Activated CD4-positive, alpha-beta memory T cell treated with anti-CD3 and anti-CD28 coated beads for 36 hours (primary cell): ENCODE results near the gene UBE2D4. TPM values are rescaled to one million over a fixed set of nuclear protein-coding genes. Genes with fewer than 3 reads are reported as not detected.

Experiments used
- total RNA-seq, 2 experiments: library from RNA; stranded (reverse); gene quantifications; one replicate each; pipeline ENCODE4 v1.2.3, GENCODE V29; 2021

The UBE2D4 gene
- total RNA-seq, 2 experiments from 2014 or later = 11.3 to 11.8 TPM

Other genes with a start within 250 kb of the UBE2D4 start
- 10 to 100 TPM; 78.9 to 79.6 TPM for gene COA1, start 196.9 kb upstream of the UBE2D4 start, total RNA-seq
- 10 to 100 TPM; 46.1 to 47.4 TPM for gene BLVRA, start 167.8 kb upstream of the UBE2D4 start, total RNA-seq
- gene MRPS24, start 56.9 kb upstream of the UBE2D4 start, total RNA-seq = 100 to 1,000 TPM; 115 to 128 TPM
- gene URGCP, start 19.8 kb upstream of the UBE2D4 start, total RNA-seq = 10 to 100 TPM; 22.3 to 24.0 TPM
- not detected for gene SPDYE1, start 71.5 kb downstream of the UBE2D4 start, total RNA-seq
- 100 to 1,000 TPM; 128 to 129 TPM for gene DBNL, start 118.3 kb downstream of the UBE2D4 start, total RNA-seq
- under 1 TPM; 0.26 to 0.27 TPM for gene PGAM2, start 139.1 kb downstream of the UBE2D4 start, total RNA-seq
- 10 to 100 TPM; 32.5 to 32.7 TPM for gene POLM, start 156.1 kb downstream of the UBE2D4 start, total RNA-seq
- gene AEBP1, start 177.9 kb downstream of the UBE2D4 start, total RNA-seq = 1 to 10 TPM; 5.5 to 6.6 TPM
- gene POLD2, start 197.1 kb downstream of the UBE2D4 start, total RNA-seq = 100 to 1,000 TPM; 189 to 212 TPM
- not detected for gene MYL7, start 214.9 kb downstream of the UBE2D4 start, total RNA-seq